ENCODE results near the gene LYG2.
"Not testable (repeated sequence)": the region's sequence is repeated elsewhere in the genome, so short reads cannot be mapped to it uniquely, and the experiment has no call there.

LYG2 gene

GRCh38 chr2:99255491-99256318, at the start of gene LYG2:
Gene LYG2, minus strand, starts transcription at chr2:99255666. Its CDS starts 1,406 bp downstream, at chr2:99254260.
- no peak for FAIRE-seq

DNA sequence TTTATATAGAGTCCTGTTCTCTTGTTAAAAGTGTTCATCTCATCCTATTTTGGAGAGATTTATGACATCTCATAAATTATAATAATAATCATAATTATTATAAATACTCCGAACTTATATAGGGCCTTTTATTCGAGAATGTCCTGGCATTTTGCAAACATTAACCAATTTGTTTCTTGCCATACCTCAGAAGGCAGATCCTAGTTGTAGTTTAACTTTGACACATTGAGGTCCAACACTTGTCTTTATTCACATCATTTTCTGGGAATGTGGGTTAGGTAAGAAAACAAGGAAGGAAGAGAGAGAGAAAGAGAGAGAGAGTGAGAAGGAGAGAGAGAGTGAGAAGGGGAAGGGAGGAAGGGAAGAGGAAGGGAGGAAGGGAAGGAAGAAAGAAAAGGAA, 45.6 kb upstream of the LYG2 start, which contains the start of gene LYG1:
TSS of gene LYG1 (minus strand) at position 101 of the 400 bp plus-strand sequence. CDS start 5,527 bp downstream, outside the sequence.
- FAIRE-seq: not testable (repeated sequence)

DNA sequence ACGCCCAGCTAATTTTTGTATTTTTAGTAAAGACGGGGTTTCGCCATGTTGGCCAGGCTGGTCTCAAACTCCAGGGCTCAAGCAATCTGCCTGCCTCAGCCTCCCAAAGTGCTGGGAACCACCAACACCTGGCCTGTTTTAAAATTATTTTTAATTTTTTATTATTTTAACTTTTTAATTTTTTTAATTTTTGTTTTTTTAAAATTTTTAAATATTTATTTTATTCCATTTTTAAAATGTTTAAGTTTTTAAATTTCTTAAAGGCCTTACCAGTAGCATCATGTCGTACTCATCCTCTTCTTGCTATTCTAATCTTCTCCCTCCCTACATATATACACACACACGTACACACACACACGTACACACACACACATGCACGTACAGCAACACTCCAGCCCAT, 44.1 kb upstream of the LYG2 start:
- FAIRE-seq: no peak

GRCh38 chr2:99297994-99298393, 42.5 kb upstream of the LYG2 start:
- FAIRE-seq: no peak

DNA sequence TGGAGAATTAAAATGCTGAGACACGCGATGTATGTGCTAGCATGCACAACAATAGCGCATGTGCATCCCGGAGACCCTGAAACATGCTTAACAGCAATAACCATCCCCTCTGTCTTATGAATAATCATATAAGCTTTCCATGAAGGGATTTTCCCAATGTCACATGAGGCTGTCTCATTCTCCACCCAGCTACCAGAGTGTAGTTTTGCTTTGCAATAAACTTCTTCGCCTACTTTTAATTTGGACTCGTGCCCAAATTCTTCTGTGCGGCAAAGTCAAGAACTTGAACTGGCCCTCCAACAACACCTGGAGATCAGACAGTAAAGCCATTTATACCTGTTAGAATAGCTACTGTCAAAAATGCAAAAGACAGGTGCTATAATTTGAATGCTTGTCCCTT, 30.1 kb upstream of the LYG2 start:
- no peak for FAIRE-seq

GRCh38 chr2:99279969-99280695, 24.7 kb upstream of the LYG2 start:
- FAIRE-seq: no peak

- no peak for FAIRE-seq
These were observed 23.4 kb upstream of the LYG2 start for GRCh38 chr2:99278793-99279291.

GRCh38 chr2:99278195-99278765, 22.8 kb upstream of the LYG2 start:
- not testable (repeated sequence) for FAIRE-seq

- no peak for FAIRE-seq
These were observed 20.4 kb upstream of the LYG2 start for GRCh38 chr2:99275882-99276281.

- no peak for FAIRE-seq
These were observed 5.8 kb upstream of the LYG2 start for GRCh38 chr2:99261242-99261641.

DNA sequence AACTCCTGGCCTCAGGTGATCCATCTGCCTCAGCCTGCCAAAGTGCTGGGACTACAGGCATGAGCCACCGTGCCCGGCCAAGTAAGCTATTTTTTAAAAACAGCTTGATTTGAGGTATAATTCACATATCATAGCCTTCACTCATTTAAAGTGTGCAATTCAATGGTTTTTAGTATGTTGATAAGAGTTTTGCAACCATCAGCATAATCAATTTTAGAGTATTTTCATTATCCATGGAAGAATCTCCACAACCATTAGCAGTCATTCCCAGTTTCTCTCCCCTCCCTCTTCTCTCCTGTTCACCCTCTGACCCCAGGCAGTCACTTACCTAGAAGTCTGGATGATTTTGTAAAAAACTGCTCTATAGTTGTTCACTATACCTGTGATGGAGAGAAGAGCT, 4.7 kb upstream of the LYG2 start:
- FAIRE-seq: no peak

- no peak for FAIRE-seq
These were observed 4.0 kb upstream of the LYG2 start for GRCh38 chr2:99259465-99259864.

DNA sequence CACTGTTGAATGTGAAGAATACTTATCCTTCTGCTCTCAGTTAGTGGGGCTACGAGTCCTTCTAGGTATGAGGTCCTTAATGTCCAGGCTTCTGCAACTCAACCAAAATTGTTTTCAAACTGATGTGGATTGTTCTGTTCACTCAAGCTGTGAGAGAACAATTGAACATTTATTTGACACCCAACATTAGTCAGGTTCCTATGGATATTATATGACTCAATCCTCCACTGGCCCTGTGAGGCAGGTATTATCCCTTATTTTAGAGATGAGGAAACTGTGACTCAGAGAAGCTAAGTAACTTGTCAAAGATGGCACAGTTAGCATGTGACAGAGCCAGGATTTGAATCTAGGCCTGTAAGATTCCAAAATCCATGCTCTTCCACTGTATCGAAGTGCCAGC, 1.2 kb upstream of the LYG2 start:
- no peak for FAIRE-seq

DNA sequence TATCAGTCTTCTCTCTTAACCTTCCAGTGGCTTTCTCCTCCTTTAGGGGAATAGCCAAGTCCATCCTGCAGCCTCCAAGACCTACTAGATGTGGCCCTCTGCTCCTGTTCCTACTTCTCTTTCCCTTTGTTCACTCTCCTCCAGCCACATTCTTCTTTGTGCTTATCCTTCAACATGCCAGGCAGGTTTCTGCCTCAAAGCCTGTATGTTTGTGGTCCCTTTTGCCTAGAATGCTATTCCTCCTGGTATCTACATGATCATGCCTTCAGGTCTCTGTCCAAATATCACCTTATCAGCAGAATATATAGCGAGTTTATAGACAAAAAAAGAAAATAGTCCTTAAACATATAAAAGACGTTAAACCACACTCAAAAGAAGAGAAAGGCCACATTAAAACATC, 5.5 kb downstream of the LYG2 start:
- no peak for FAIRE-seq

GRCh38 chr2:99242151-99242550, 13.3 kb downstream of the LYG2 start:
- FAIRE-seq: no peak

GRCh38 chr2:99240431-99240830, 15.0 kb downstream of the LYG2 start:
- FAIRE-seq: no peak

DNA sequence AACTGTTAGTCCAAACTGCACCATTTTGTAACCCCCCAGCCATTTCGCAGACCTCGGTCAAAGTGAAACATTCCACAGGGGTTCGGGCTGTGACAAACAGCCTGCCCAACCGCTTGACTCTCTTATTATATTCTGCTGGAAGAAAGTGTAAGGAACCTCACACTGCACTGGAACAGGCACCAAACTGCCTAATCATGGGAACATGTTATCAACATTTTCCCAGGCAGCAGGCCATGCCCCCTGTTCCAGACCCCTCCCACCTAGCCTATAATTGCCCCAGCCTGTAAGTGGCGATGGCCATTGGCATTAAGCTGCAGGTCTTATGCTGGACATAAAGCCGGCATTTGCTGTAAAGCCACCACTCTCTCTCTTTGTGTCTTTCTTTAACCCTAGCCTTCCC, 16.9 kb downstream of the LYG2 start:
- no peak for FAIRE-seq

DNA sequence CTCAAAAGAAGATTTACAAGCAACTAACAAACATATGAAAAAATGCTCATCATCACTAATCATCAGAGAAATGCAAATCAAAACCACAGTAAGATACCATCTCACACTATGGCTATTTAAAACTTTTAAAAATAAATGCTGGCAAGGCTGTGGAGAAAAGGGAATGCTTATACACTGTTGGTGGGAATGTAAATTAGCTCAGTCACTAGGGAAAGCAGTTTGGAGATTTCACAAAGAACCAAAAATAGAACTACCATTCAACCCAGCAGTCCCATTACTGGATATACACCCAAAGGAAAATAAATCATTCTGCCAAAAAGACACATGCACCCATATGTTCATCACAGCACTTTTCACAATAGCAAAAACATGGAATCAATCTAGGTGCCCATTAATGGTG, 22.3 kb downstream of the LYG2 start:
- FAIRE-seq: not testable (repeated sequence)

GRCh38 chr2:99217929-99218501, 37.5 kb downstream of the LYG2 start:
- no peak for FAIRE-seq

- FAIRE-seq: no peak
These were observed 39.4 kb downstream of the LYG2 start for GRCh38 chr2:99216096-99216495.

DNA sequence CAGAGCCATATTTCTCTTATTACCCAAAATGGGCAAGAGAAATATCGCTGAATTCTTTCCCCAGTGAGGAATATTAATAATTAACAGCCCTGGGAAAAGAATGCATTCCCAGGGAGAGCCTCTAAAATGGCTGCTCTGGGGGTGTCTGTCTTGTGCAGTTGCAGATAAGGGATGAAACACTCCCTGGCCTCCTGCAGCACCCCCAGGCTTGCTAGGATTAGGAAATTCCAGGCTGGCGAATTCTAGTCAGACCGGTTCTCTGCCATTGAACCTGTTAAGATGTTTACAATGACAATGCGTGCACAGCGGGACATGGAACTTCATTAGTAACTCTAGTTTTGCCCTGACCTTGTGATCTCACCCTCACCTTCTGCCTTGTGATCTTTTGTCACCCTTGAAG, 50.0 kb downstream of the LYG2 start:
- FAIRE-seq: no peak

DNA sequence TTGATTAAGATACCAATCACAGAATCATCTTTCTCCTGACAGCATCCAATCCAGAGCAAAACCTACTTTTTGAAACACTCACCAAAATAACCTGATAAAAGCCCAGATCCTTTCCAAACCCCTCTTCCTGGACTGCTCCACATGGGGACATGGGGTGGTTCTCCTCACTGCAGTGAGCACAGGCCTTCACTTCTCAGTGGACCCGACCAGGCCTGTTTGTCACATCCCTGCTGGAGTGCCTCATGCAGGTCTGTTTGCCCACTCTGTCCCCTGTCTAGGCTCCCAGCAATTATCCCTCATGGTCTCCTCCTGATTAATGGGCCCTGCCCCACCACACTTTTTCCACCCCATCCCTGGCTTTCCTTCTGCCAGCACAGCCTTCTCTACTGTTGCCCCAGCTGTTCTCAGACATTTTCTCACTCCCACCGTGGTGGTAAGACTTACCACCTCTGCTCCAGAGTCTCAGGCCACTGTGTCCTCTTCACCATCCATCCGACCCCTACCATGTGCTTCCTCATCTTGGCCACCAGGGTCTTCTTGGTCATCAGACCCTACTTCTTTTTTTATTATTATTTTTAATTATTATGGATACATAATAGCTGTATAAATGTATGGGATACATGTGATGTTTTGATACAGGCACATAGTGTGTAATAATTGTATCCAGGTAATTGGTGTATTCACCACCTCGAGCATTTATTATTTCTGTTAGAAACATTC, 53.3 kb downstream of the LYG2 start:
- no peak for FAIRE-seq
